Thymus (tissue), 11 donors: Measurements from ENCODE around the gene DHX34. TPM values are rescaled to one million over a fixed set of nuclear protein-coding genes. Genes with fewer than 3 reads are reported as not detected.
"Not testable (repeated sequence)": the region's sequence is repeated elsewhere in the genome, so short reads cannot be mapped to it uniquely, and the experiment has no call there.

ENCODE experiments used
- DNase-seq, 9 donors: peaks; one replicate each; pipeline ENCODE4 v3.0.0-alpha.2; 2013; ENCODE audit warnings: low spot score in 9 of 9, low read depth in 6 of 9, missing footprints in 1 of 9
- H3K27ac ChIP-seq, 2 donors: one replicate each; pipeline ENCODE4 v1.5.1; 2013; ENCODE audit warnings: control low read depth in 1 of 2, low read depth in 1 of 2, low read length in 1 of 2, mild to moderate bottlenecking in 1 of 2, moderate library complexity in 1 of 2
- H3K27me3 ChIP-seq, 2 donors: one replicate each; pipeline ENCODE4 v1.5.1; 2013; ENCODE audit warnings: low read length in 1 of 2; ENCODE audit not compliant: control insufficient read depth in 2 of 2, insufficient read depth in 1 of 2
- H3K36me3 ChIP-seq, 2 donors: one replicate each; pipeline ENCODE4 v1.5.1; 2013; ENCODE audit warnings: low read length in 1 of 2, mild to moderate bottlenecking in 1 of 2, moderate library complexity in 1 of 2; ENCODE audit not compliant: control insufficient read depth in 2 of 2, insufficient read depth in 2 of 2
- H3K4me1 ChIP-seq, 2 donors: one replicate each; pipeline ENCODE4 v1.5.1; 2013; ENCODE audit warnings: low read length in 2 of 2; ENCODE audit not compliant: control insufficient read depth in 2 of 2, insufficient read depth in 2 of 2
- H3K4me3 ChIP-seq, 2 donors: one replicate each; pipeline ENCODE4 v1.5.1; 2013; ENCODE audit warnings: low read length in 2 of 2, control low read depth in 1 of 2, mild to moderate bottlenecking in 1 of 2
- H3K9me3 ChIP-seq, 2 donors: one replicate each; pipeline ENCODE4 v1.5.1; 2013; ENCODE audit warnings: low read length in 1 of 2, mild to moderate bottlenecking in 1 of 2; ENCODE audit not compliant: control insufficient read depth in 2 of 2, insufficient read depth in 1 of 2
- WGBS: extraction: QIAGEN DNeasy Blood & Tissue Kit; methylation state at CpG from one replicate; pipeline ENCODE4 v1.1.7; 2013; 5-methylcytosine and 5-hydroxymethylcytosine counted together
- polyA plus RNA-seq: library from polyadenylated mRNA; stranded (reverse); fragments of 200-250 nt; gene quantifications from one replicate; pipeline ENCODE4 v1.2.3, GENCODE V29; 2013
- total RNA-seq: library from RNA; stranded (reverse); fragments of 120-200 nt; gene quantifications from one replicate; pipeline ENCODE4 v1.2.4, GENCODE V29; 2013
- donor health status: healthy.

Gene DHX34
- total and polyA plus RNA-seq, 2 donors, result 5.2 to 16.0 TPM

- Histone ChIP-seq H3K4me1 (peaks cover 0 to 7% of the 10 kb centered on the region in 2 donors), H3K36me3 (no peaks in the 10 kb centered on the region), H3K27me3 (no peaks in the 10 kb centered on the region), H3K27ac (no peak overlapping the region), H3K9me3 (peaks cover 0 to 1% of the 10 kb centered on the region in 2 donors), H3K4me3 (no peak overlapping the region)
- WGBS, result 97% methylated on average over 29 of the region's 29 CpGs
- DNase-seq, result no peak
Measured at GRCh38 chr19:47340477-47341208, 8.5 kb upstream of the DHX34 start.

DNA sequence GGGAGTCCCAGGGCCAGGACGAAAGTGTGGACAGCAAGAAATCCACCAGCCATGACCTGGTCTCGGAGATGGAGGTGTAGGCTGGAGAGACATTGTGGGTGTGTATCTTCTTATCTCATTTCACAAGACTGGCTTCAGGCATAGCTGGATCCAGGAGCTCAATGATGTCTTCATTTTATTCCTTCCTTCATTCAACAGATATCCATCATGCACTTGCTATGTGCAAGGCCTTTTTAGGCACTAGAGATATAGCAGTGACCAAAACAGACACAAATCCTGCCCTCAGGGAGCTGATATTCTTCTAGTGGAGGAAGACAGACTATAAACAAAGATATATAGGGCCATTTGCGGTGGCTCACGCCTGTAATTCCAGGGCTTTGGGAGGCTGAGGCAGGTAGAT, 7.4 kb upstream of the DHX34 start:
- H3K36me3 ChIP-seq, result no peaks in the 10 kb centered on the region
- 94% methylated on average over 4 of the region's 4 CpGs for WGBS
- H3K9me3 ChIP-seq, result peaks cover 0 to 1% of the 10 kb centered on the region in 2 donors
- peaks cover 0 to 3% of the 10 kb centered on the region in 2 donors for H3K4me1 ChIP-seq
- H3K4me3 ChIP-seq, result no peak overlapping the region
- no peak for DNase-seq
- H3K27ac ChIP-seq, result no peak overlapping the region
- H3K27me3 ChIP-seq, result no peaks in the 10 kb centered on the region

DNA sequence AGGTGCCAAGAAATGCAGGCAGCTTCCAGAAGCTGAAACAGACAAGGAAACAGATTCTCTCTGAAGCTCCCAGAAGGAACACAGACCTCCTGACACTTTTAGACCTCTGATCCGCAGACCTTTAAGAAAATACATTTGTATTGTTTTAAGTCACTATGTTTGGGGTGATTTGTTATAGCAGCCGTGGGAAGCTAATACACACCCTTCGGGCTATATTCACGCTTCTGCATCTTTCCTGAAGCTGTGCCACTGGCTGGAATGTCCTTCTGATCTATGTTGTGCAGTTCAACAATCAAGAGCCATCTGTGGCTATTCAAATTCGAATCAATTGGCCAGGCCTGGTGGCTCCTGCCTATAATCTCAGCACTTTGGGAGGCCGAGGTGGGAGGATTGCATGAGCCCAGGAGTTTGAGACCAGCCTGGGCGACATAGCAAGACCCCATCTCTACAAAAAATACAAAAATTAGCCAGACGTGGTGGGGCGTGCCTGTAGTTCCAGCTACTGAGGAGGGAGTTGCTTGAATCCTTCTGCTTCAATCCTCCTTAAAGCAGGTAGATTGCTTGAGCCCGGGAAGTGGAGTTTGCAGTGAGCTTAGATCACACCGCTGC, 5.8 kb upstream of the DHX34 start:
- no peak for DNase-seq
- Histone ChIP-seq H3K4me1 (no peaks in the 10 kb centered on the region), H3K27me3 (no peaks in the 10 kb centered on the region), H3K4me3 (no peak overlapping the region), H3K36me3 (no peaks in the 10 kb centered on the region), H3K27ac (no peak overlapping the region), H3K9me3 (peaks cover 0 to 1% of the 10 kb centered on the region in 2 donors)
- WGBS, result 94% methylated on average over 11 of the region's 11 CpGs

- H3K27ac ChIP-seq, result no peak overlapping the region
- H3K4me3 ChIP-seq, result no peak overlapping the region
- no peaks in the 10 kb centered on the region for H3K36me3 ChIP-seq
- WGBS, result 91% methylated on average over 1 of the region's 1 CpG
- peaks cover 0 to 1% of the 10 kb centered on the region in 2 donors for H3K9me3 ChIP-seq
- DNase-seq, result no peak
- H3K27me3 ChIP-seq, result no peaks in the 10 kb centered on the region
- H3K4me1 ChIP-seq, result peaks cover 0 to under 1% of the 10 kb centered on the region in 2 donors
Measured at GRCh38 chr19:47344425-47344824, 4.7 kb upstream of the DHX34 start.

- WGBS, result 97% methylated on average over 6 of the region's 6 CpGs
- not testable (repeated sequence) for H3K9me3 ChIP-seq, H3K27me3 ChIP-seq, H3K27ac ChIP-seq, H3K36me3 ChIP-seq, DNase-seq, H3K4me3 ChIP-seq
- peaks cover 8 to 10% of the 10 kb centered on the region in 2 donors for H3K4me1 ChIP-seq
Measured at GRCh38 chr19:47346024-47346423, 3.1 kb upstream of the DHX34 start.

- no peak overlapping the region for H3K4me3 ChIP-seq
- H3K27ac ChIP-seq, result no peak overlapping the region
- peaks cover 14 to 23% of the 10 kb centered on the region in 2 donors for H3K36me3 ChIP-seq
- H3K9me3 ChIP-seq, result no peaks in the 10 kb centered on the region
- WGBS, result 97% methylated on average over 6 of the region's 6 CpGs
- DNase-seq, result no peak
- no peaks in the 10 kb centered on the region for H3K27me3 ChIP-seq
- H3K4me1 ChIP-seq, result peaks cover 8 to 10% of the 10 kb centered on the region in 2 donors
Measured at GRCh38 chr19:47350630-47351029, 1.5 kb downstream of the DHX34 start.

DNA sequence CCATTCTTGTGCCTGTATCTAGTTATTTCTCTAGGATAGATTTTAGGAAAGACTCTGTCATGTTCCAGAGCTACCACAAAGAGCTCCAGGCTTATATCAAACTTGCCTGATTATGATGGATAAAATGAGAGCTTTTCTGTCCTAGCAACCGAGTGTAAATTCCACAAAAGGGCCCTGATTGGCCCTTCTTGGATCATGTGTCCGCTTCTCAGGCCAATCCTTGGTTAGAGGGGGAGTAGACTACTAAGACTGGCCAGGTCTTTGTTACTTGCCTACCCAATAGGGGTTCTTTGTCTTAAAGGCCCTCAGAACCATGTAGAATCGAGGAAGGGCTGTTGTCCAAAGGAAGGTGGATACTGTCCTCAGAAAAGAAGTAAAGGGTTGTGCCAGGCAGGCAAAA, 2.4 kb downstream of the DHX34 start:
- no peaks in the 10 kb centered on the region for H3K27me3 ChIP-seq
- peak overlapping the region in 1 of 2 donors; percentile 5 for H3K27ac ChIP-seq
- peaks cover 8 to 10% of the 10 kb centered on the region in 2 donors for H3K4me1 ChIP-seq
- no peaks in the 10 kb centered on the region for H3K9me3 ChIP-seq
- WGBS, result 96% methylated on average over 3 of the region's 3 CpGs
- peaks cover 20 to 23% of the 10 kb centered on the region in 2 donors for H3K36me3 ChIP-seq
- DNase-seq, result no peak
- H3K4me3 ChIP-seq, result no peak overlapping the region

- Histone ChIP-seq H3K4me1 (peaks cover 8 to 10% of the 10 kb centered on the region in 2 donors), H3K36me3 (peaks cover 24 to 29% of the 10 kb centered on the region in 2 donors), H3K4me3 (no peak overlapping the region), H3K9me3 (no peaks in the 10 kb centered on the region), H3K27ac (no peak overlapping the region), H3K27me3 (no peaks in the 10 kb centered on the region)
- 81% methylated on average over 2 of the region's 2 CpGs for WGBS
- no peak for DNase-seq
Measured at GRCh38 chr19:47352095-47352494, 3.0 kb downstream of the DHX34 start.

DNA sequence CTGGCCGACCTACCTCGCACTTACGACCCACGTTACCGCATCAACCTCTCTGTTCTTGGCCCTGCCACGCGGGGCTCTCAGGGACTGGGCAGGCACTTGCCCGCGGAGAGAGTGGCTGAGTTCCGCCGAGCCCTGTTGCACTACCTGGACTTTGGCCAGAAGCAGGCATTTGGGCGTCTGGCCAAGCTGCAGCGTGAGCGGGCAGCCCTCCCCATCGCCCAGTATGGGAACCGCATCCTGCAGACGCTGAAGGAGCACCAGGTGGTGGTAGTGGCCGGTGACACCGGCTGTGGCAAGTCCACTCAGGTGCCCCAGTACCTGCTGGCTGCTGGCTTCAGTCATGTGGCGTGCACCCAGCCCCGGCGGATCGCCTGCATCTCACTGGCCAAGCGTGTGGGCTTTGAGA, 4.2 kb downstream of the DHX34 start:
- WGBS, result 97% methylated on average over 24 of the region's 24 CpGs
- no peak overlapping the region for H3K27ac ChIP-seq
- peaks cover 36 to 39% of the 10 kb centered on the region in 2 donors for H3K36me3 ChIP-seq
- peaks cover 8 to 10% of the 10 kb centered on the region in 2 donors for H3K4me1 ChIP-seq
- H3K9me3 ChIP-seq, result no peaks in the 10 kb centered on the region
- no peak overlapping the region for H3K4me3 ChIP-seq
- DNase-seq, result no peak
- H3K27me3 ChIP-seq, result no peaks in the 10 kb centered on the region
